Uterus (tissue), 4 donors: Measurements from ENCODE around the gene PHOX2B. TPM values are rescaled to one million over a fixed set of nuclear protein-coding genes. Genes with fewer than 3 reads are reported as not detected.

Source experiments
- DNase-seq, 2 donors: peaks; one replicate each; pipeline ENCODE4 v3.0.0-alpha.2; 2019 to 2020
- H3K27ac ChIP-seq, 2 donors: fragments of 200-600 bp; sonication (generic); 1 replicate in 1 of 2; 2 replicates in 1 of 2; pipeline ENCODE4 v1.5.1; 2016 to 2018
- H3K27me3 ChIP-seq, 2 donors: fragments of 200-600 bp; sonication (generic); one replicate each; pipeline ENCODE4 v1.5.1; 2018 to 2019; ENCODE audit warnings: control low read depth in 1 of 2
- H3K36me3 ChIP-seq, 2 donors: fragments of 200-600 bp; sonication (generic); one replicate each; pipeline ENCODE4 v1.5.1; 2019; ENCODE audit warnings: control low read depth in 1 of 2
- H3K4me1 ChIP-seq, 2 donors: fragments of 200-600 bp; sonication (generic); one replicate each; pipeline ENCODE4 v1.5.1; 2018 to 2019; ENCODE audit warnings: control low read depth in 1 of 2
- H3K4me3 ChIP-seq, 2 donors: fragments of 200-600 bp; sonication (generic); 1 replicate in 1 of 2; 2 replicates in 1 of 2; pipeline ENCODE4 v1.5.1; 2018 to 2019; ENCODE audit warnings: mild to moderate bottlenecking in 1 of 2
- H3K9me3 ChIP-seq, 2 donors: fragments of 200-600 bp; sonication (generic); one replicate each; pipeline ENCODE4 v1.5.1; 2019; ENCODE audit warnings: control low read depth in 1 of 2
- POLR2A ChIP-seq, 2 donors: fragments of 450-650 bp; IDR thresholded peaks; one replicate each; pipeline ENCODE4 v1.6.1; 2016; ENCODE audit warnings: antibody characterized with exemption in 2 of 2, mild to moderate bottlenecking in 1 of 2, moderate library complexity in 1 of 2
- intact Hi-C: fragments of 100-400 bp; cut with DNase I; formaldehyde crosslinking; loops from one replicate; pipeline ENCODE4 v1.15.1; 2023; ENCODE audit warnings: low total_unique reads
- total RNA-seq, 4 donors: library from RNA; depleted of rRNA in 3 of 4; stranded (reverse); fragments of >200 nt in 3 of 4; gene quantifications; one replicate each; pipeline versions ENCODE4 v1.1.0 to v1.2.4, GENCODE V29; 2014 to 2023
- TF ChIP-seq, protein P1 (sequence below), 4 experiments: fragments of 200-600 bp in 2 of 4; fragments of 450-650 bp in 2 of 4; sonication (generic) in 2 of 4; IDR thresholded peaks; one replicate each; pipeline ENCODE4 v1.5.1; 2016 to 2019; ENCODE audit warnings: antibody characterized with exemption in 4 of 4, mild to moderate bottlenecking in 2 of 4, moderate library complexity in 1 of 4
- donor health status: DM: yes; HTN: yes; CAD: no.

Gene PHOX2B
- total RNA-seq, 4 donors from 2014 or later: not detected

DNA sequence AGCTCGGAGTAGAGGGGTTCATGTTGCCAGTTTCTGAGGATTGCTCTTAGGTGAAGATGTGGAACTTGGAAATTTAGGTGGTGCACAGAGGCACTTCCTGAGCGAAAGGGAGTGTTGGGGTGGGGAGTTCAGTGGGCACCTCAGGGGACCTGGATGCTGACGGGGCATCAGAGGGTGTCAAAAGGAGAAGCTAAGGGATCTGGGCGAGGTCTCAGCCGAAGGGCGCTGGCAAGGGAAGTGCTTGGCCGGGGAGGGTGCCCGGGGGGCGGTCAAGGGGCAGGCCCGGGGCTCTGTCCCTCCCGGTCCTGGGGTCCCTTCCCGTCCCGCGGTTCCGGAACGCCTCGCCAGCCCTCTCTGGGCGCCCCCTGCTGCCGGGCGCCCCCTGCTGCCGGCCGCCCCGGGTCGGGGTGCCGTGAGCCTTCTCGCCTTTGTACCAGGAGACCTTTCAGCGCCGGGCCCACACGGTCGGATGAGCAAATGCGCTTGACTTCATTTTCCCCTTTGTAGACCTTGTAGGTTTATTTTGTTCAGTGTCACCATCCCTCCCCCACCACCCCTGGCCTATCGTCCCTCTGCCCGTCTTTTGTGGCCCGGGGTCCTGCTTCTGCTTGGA lies 3.0 kb upstream of the PHOX2B start:
- H3K27me3 ChIP-seq: peaks cover 0 to 48% of the 10 kb centered on the region in 2 donors
- DNase-seq: no peak

DNA sequence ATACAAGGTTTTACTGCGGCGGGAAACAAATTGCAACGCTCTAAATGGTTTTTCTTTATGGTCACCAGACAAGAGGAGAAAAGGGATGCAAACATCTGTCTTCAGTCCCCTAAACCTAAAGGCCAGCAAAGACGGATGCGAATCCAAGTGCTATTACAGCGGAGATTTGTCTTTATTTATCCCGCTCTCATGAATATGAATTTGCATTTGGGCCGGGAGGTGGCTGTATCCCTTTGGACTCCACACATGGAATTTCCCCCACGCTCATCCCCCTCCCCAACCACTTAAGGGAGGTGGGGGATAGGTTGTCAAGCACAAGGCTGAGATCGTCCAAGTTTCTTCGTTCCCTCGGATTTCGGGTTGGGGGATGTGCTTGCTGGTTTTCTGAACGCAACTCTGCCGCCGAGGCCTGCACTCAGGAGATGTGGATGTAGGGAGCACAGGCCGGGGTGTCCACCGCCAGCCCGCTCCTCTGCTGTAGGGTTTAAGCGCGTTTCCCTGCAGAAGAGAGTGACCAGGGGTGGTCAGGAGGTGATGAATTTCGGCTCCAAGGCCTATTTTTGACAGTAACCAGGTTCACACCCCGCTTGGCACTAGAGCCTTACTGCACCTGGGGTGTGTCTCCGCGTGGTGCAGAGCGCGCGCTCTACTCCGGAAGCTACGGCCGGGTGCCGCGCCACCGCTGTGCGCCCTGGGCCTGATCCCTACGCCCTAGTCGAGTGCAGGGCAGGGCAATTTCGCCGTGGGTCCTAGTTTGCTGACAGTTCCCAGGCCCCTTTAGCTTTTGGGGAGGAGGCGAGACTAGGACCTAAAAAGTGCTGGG lies 2.3 kb upstream of the PHOX2B start:
- no peak for TF ChIP-seq POLR2A (IDR thresholded peaks at IDR 0.05)
- TF ChIP-seq, protein P1, sequence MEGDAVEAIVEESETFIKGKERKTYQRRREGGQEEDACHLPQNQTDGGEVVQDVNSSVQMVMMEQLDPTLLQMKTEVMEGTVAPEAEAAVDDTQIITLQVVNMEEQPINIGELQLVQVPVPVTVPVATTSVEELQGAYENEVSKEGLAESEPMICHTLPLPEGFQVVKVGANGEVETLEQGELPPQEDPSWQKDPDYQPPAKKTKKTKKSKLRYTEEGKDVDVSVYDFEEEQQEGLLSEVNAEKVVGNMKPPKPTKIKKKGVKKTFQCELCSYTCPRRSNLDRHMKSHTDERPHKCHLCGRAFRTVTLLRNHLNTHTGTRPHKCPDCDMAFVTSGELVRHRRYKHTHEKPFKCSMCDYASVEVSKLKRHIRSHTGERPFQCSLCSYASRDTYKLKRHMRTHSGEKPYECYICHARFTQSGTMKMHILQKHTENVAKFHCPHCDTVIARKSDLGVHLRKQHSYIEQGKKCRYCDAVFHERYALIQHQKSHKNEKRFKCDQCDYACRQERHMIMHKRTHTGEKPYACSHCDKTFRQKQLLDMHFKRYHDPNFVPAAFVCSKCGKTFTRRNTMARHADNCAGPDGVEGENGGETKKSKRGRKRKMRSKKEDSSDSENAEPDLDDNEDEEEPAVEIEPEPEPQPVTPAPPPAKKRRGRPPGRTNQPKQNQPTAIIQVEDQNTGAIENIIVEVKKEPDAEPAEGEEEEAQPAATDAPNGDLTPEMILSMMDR (IDR thresholded peaks at IDR 0.05): no peak
- Histone ChIP-seq H3K27me3 (peaks cover 0 to 52% of the 10 kb centered on the region in 2 donors), H3K9me3 (no peaks in the 10 kb centered on the region), H3K36me3 (no peaks in the 10 kb centered on the region), H3K4me3 (no peak overlapping the region), H3K27ac (no peak overlapping the region), H3K4me1 (no peaks in the 10 kb centered on the region)
- DNase-seq: no peak
- intact Hi-C loops: no loop called here

More for the DNA sequence above, 3.0 kb upstream of the PHOX2B start:
- intact Hi-C loops: no loop called here
- Histone ChIP-seq H3K36me3 (no peaks in the 10 kb centered on the region), H3K27ac (no peak overlapping the region), H3K9me3 (no peaks in the 10 kb centered on the region), H3K4me1 (no peaks in the 10 kb centered on the region), H3K4me3 (no peak overlapping the region)
- TF ChIP-seq POLR2A (IDR thresholded peaks at IDR 0.05): no peak
- TF ChIP-seq, protein P1 (IDR thresholded peaks at IDR 0.05): no peak

DNA sequence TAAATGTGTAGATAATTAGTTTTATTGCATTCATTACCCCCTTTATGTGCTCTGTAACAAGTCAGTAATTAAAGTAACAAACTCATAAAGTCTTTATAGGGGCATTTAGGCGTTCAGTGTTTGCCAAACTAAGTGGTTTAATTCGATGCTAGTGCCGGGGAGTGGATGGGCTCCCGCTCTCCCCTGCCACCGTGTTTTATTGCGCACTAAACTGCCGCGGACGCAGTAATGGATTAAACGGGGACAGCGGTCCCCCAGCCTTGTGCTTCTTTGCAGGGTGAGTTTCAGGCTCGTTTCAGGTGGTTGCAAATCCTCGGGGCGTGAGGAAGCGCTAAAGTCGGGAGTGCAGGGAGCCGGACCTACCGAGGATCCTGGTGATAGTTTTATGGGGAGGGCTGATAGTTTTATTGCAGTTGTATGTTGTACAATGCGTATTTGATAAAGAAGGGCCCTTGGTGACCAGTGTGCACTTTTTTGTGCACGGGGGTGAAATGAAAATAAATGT lies 1.6 kb upstream of the PHOX2B start:
- intact Hi-C loops: no loop called here
- Histone ChIP-seq H3K4me3 (no peak overlapping the region), H3K4me1 (no peaks in the 10 kb centered on the region), H3K36me3 (no peaks in the 10 kb centered on the region), H3K9me3 (no peaks in the 10 kb centered on the region), H3K27ac (no peak overlapping the region), H3K27me3 (peaks cover 3 to 56% of the 10 kb centered on the region in 2 donors)
- no peak for DNase-seq
- no peak for TF ChIP-seq POLR2A (IDR thresholded peaks at IDR 0.05)
- TF ChIP-seq, protein P1 (IDR thresholded peaks at IDR 0.05): no peak

DNA sequence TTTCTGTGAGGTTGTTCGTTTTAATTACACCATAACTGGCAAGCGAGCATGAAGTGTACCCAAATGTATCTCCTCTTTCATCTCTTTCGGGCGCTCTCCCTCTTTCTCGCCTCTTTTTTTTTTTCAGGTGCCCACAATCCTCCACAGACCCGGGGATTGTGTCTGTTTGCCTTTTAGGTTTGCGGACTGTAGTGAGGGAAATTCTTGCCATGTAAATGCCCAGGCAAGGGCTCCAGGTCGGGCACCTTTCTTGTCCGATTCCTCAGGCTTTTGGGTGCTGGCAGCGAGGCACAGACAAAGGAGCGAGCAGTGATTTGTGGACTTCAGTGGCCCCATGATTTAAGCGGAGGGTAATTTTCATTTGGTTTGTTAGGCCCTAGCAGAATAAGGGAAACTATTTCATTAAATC lies 1.1 kb upstream of the PHOX2B start:
- TF ChIP-seq, protein P1 (IDR thresholded peaks at IDR 0.05): no peak
- no peak for TF ChIP-seq POLR2A (IDR thresholded peaks at IDR 0.05)

DNA sequence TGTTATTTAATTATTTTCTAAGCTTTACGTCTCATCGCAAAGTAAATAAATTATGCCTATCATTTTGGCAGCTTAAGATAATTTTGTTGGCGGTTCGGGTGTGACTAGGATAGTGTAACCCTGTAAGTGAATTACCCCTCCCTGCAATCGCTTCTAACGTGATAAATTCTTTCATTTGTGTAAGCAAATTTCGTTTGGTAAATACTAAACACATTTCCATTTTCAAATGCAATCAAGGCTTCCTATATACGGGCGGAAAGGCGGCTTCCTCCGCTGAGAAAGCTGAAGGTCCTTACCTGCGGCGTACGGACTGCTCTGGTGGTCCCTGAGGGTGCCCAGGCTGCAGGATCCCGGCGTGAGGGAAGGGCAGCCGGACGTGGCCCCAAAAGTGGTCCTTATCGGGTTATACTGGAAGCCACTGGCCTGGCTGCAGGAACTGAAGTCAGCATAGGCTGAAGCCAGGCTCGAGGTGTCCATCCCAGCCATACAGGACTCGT lies 403 bp downstream of the PHOX2B start:
- no peak overlapping the region for H3K27ac ChIP-seq
- TF ChIP-seq, protein P1 (IDR thresholded peaks at IDR 0.05): no peak
- TF ChIP-seq POLR2A (IDR thresholded peaks at IDR 0.05): no peak
- no peak overlapping the region for H3K4me3 ChIP-seq
- DNase-seq: no peak
- no peaks in the 10 kb centered on the region for H3K9me3 ChIP-seq
- H3K36me3 ChIP-seq: no peaks in the 10 kb centered on the region
- H3K27me3 ChIP-seq: peaks cover 4 to 68% of the 10 kb centered on the region in 2 donors
- intact Hi-C loops: no loop called here
- no peaks in the 10 kb centered on the region for H3K4me1 ChIP-seq

More for the DNA sequence above, 1.1 kb upstream of the PHOX2B start:
- DNase-seq: no peak
- Histone ChIP-seq H3K36me3 (no peaks in the 10 kb centered on the region), H3K4me1 (no peaks in the 10 kb centered on the region), H3K27ac (no peak overlapping the region), H3K4me3 (no peak overlapping the region), H3K27me3 (peaks cover 4 to 61% of the 10 kb centered on the region in 2 donors), H3K9me3 (no peaks in the 10 kb centered on the region)
- intact Hi-C loops: no loop called here
